GM12865 (cell line): ENCODE measurements around the gene POLR2H.

Source experiments
- DNase-seq: peaks from one replicate; pipeline ENCODE4 v3.0.0; 2010; ENCODE audit warnings: low read depth
- H3K4me3 ChIP-seq: 2 replicates; pipeline ENCODE4 v1.5.1; 2011; ENCODE audit warnings: mild to moderate bottlenecking, low read depth, low read length, control low read depth
- CTCF ChIP-seq: IDR thresholded peaks from 2 replicates; pipeline ENCODE4 v1.5.1; 2011; ENCODE audit warnings: low read length, control low read depth, low read depth, inconsistent platforms; ENCODE audit not compliant: insufficient read depth; ENCODE audit errors: missing control alignments

POLR2H gene

GRCh38 chr3:184371570-184372018 is 10.1 kb downstream of the POLR2H start:
- TF ChIP-seq CTCF = peak; percentile 91
- DNase-seq = peak; percentile 79
- no peak overlapping the region for H3K4me3 ChIP-seq

GRCh38 chr3:184372296-184372821 is 10.8 kb downstream of the POLR2H start:
- H3K4me3 ChIP-seq = no peak overlapping the region
- TF ChIP-seq CTCF = no peak
- no peak for DNase-seq

- no peak for DNase-seq
These were observed 11.4 kb downstream of the POLR2H start for GRCh38 chr3:184372911-184373310.

GRCh38 chr3:184373422-184373821 is 11.9 kb downstream of the POLR2H start:
- no peak for DNase-seq
- no peak for TF ChIP-seq CTCF
- H3K4me3 ChIP-seq = no peak overlapping the region

More at GRCh38 chr3:184372911-184373310, 11.4 kb downstream of the POLR2H start:
- no peak for TF ChIP-seq CTCF
- H3K4me3 ChIP-seq = no peak overlapping the region

- TF ChIP-seq CTCF = no peak
- DNase-seq = no peak
- H3K4me3 ChIP-seq = no peak overlapping the region
These were observed 14.4 kb downstream of the POLR2H start for GRCh38 chr3:184375747-184376461.

- TF ChIP-seq CTCF = no peak
- DNase-seq = no peak
- H3K4me3 ChIP-seq = no peak overlapping the region
These were observed 15.9 kb downstream of the POLR2H start for GRCh38 chr3:184377374-184377773.

- TF ChIP-seq CTCF = no peak
- H3K4me3 ChIP-seq = no peak within 1 kb of the TSS
- no peak for DNase-seq
These were observed 16.5 kb downstream of the POLR2H start, which contains the start of gene THPO for GRCh38 chr3:184377882-184378445. TSS of gene THPO (minus strand) at chr3:184378207. CDS start at chr3:184376259, 1,948 bp downstream.
